Gastrocnemius medialis (tissue), 4 donors: ENCODE measurements around the gene AGPS. TPM values are rescaled to one million over a fixed set of nuclear protein-coding genes. Genes with fewer than 3 reads are reported as not detected.

ENCODE experiments used
- ATAC-seq, 2 donors: fragments of 150-250 bp; one replicate each; pipeline ENCODE4 v1.9.1; 2016
- DNase-seq, 2 donors: peaks; one replicate each; pipeline ENCODE4 v3.0.0-alpha.2; 2019
- H3K27ac ChIP-seq, 4 donors: fragments of 200-600 bp; sonication (generic); 1 replicate in 1 of 4; 2 replicates in 3 of 4; pipeline ENCODE4 v1.5.1; 2016 to 2018; ENCODE audit warnings: mild to moderate bottlenecking in 2 of 4, moderate library complexity in 1 of 4
- H3K27me3 ChIP-seq, 3 donors: fragments of 200-600 bp; sonication (generic) in 2 of 3; 1 replicate in 1 of 3; 2 replicates in 2 of 3; pipeline versions ENCODE4 v1.5.1 to v1.6.0; 2016 to 2019; ENCODE audit warnings: mild to moderate bottlenecking in 1 of 3, moderate library complexity in 1 of 3
- H3K36me3 ChIP-seq, 2 donors: fragments of 200-600 bp; sonication (generic) in 1 of 2; one replicate each; pipeline ENCODE4 v1.5.1; 2017 to 2018
- H3K4me1 ChIP-seq, 2 donors: fragments of 200-600 bp; sonication (generic) in 1 of 2; one replicate each; pipeline ENCODE4 v1.5.1; 2016 to 2017; ENCODE audit warnings: mild to moderate bottlenecking in 2 of 2
- H3K4me3 ChIP-seq, 4 donors: fragments of 200-600 bp; sonication (generic) in 3 of 4; 1 replicate in 1 of 4; 2 replicates in 3 of 4; pipeline ENCODE4 v1.5.1; 2016 to 2019; ENCODE audit warnings: mild to moderate bottlenecking in 2 of 4
- H3K9me3 ChIP-seq, 3 donors: fragments of 200-600 bp; sonication (generic) in 2 of 3; 1 replicate in 1 of 3; 2 replicates in 2 of 3; pipeline ENCODE4 v1.5.1; 2016 to 2019
- POLR2A ChIP-seq, 2 donors: fragments of 450-650 bp; IDR thresholded peaks; one replicate each; pipeline ENCODE4 v1.6.1; 2017; ENCODE audit warnings: antibody characterized with exemption in 2 of 2, mild to moderate bottlenecking in 2 of 2, moderate library complexity in 2 of 2
- in situ Hi-C, 4 donors: fragments of 200-750 bp; cut with MboI; loops; one replicate each; pipeline versions ENCODE4 v1.15.0 to v1.8.0; 2017; ENCODE audit warnings: low sequenced_read_pairs in 4 of 4
- intact Hi-C: fragments of 100-400 bp; cut with DNase I; formaldehyde crosslinking; loops from one replicate; pipeline ENCODE4 v1.15.1; 2023; ENCODE audit warnings: low total_unique reads
- total RNA-seq, 4 donors: library from RNA; depleted of rRNA; stranded (reverse); fragments of >200 nt; gene quantifications; one replicate each; pipeline versions ENCODE4 v1.1.0 to v1.2.3, GENCODE V29; 2016
- TF ChIP-seq, protein P1 (sequence below), 5 experiments: fragments of 450-650 bp in 3 of 5; fragments of 200-600 bp in 2 of 5; sonication (generic) in 2 of 5; IDR thresholded peaks in 4 of 5; conservative IDR thresholded peaks in 1 of 5; 1 replicate in 4 of 5; 2 replicates in 1 of 5; pipeline ENCODE4 v1.5.1; 2016 to 2019; ENCODE audit warnings: antibody characterized with exemption in 5 of 5, mild to moderate bottlenecking in 3 of 5, moderate library complexity in 3 of 5

Gene AGPS
- total RNA-seq, 4 donors from 2014 or later: 23.1 to 30.9 (median 26.2) TPM

DNA sequence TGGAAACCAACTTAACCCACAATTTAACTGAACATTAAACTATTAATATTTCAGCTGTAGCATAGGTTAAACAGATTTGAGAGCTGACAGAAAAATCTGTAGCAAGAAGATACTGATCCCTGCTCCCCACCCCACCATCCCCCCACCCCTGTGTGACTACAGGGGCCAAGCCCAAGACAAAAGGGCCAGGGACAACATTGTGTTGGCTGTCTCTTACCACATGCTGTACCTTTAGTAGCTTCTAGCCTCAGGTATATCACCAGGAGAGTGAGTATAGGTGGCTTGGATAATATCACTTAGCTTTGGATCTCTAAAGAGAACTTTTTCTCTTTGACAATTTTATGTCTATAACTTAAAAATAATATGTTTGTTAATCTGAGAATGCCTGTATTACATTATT is 140.7 kb downstream of the AGPS start:
- no peaks in the 10 kb centered on the region for H3K9me3 ChIP-seq
- no peaks in the 10 kb centered on the region for H3K36me3 ChIP-seq
- ATAC-seq: no peak
- H3K4me1 ChIP-seq: no peaks in the 10 kb centered on the region
- intact Hi-C loops: no loop called here
- DNase-seq: no peak
- H3K27me3 ChIP-seq: no peaks in the 10 kb centered on the region
- no peak overlapping the region for H3K27ac ChIP-seq
- in situ Hi-C loops: no loop called here
- H3K4me3 ChIP-seq: no peak overlapping the region
- TF ChIP-seq, protein P1, sequence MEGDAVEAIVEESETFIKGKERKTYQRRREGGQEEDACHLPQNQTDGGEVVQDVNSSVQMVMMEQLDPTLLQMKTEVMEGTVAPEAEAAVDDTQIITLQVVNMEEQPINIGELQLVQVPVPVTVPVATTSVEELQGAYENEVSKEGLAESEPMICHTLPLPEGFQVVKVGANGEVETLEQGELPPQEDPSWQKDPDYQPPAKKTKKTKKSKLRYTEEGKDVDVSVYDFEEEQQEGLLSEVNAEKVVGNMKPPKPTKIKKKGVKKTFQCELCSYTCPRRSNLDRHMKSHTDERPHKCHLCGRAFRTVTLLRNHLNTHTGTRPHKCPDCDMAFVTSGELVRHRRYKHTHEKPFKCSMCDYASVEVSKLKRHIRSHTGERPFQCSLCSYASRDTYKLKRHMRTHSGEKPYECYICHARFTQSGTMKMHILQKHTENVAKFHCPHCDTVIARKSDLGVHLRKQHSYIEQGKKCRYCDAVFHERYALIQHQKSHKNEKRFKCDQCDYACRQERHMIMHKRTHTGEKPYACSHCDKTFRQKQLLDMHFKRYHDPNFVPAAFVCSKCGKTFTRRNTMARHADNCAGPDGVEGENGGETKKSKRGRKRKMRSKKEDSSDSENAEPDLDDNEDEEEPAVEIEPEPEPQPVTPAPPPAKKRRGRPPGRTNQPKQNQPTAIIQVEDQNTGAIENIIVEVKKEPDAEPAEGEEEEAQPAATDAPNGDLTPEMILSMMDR (IDR thresholded peaks at IDR 0.05 in 4 of 5, conservative IDR thresholded peaks at IDR 0.05 in 1 of 5): no peak
- TF ChIP-seq POLR2A (IDR thresholded peaks at IDR 0.05): no peak

DNA sequence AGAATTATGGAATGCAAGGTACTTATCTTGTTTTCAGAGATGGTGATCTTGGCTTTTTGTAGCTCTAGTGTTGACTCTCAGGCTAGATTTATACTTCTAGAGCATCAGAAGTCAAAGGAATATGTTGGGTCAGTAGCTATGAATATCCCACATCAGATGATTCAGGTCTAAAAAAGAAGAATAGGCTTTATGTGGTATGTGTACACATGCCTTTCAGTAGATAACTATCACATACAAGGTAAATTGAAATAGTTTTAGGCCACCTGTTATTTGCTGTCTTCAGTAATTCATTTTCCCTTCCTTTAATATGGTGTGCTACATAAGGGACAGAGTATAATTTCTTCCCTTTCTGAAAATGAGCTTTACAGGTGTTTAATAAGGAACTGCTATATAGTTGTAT is 142.4 kb downstream of the AGPS start:
- Histone ChIP-seq H3K27ac (no peak overlapping the region), H3K27me3 (no peaks in the 10 kb centered on the region), H3K4me1 (no peaks in the 10 kb centered on the region), H3K9me3 (no peaks in the 10 kb centered on the region), H3K36me3 (no peaks in the 10 kb centered on the region), H3K4me3 (no peak overlapping the region)
- ATAC-seq (no peak), DNase-seq (no peak)
- intact Hi-C loops (no loop called here), in situ Hi-C loops (no loop called here)
- TF ChIP-seq, protein P1 (IDR thresholded peaks at IDR 0.05 in 4 of 5, conservative IDR thresholded peaks at IDR 0.05 in 1 of 5): no peak
- TF ChIP-seq POLR2A (IDR thresholded peaks at IDR 0.05): no peak

DNA sequence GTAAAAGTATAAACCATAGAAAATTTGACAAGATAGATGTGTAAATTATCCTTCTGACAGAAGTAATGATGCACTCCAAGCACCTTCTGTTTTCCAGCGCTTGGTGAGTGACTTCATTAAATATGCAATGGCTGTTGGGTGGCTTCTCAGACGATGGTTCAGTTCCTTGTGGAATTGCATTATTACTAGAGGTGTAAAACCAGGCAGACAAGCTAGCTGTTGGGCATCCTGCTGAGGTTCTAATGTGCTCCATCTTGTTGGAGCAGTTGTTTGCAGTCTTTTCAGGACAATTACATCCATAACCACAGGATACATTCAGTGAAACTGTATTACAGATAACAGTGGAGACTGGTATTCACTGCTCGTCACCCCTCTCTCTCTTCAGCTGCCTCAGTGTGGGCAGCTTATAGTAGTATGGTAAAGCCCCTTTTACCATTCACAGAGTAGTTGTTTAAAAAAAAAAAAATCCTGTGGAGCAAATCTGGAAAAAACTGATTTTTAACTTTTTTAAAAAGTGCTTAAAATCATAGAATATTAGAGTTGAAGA is 143.5 kb downstream of the AGPS start:
- DNase-seq (no peak), ATAC-seq (no peak)
- TF ChIP-seq, protein P1 (IDR thresholded peaks at IDR 0.05 in 4 of 5, conservative IDR thresholded peaks at IDR 0.05 in 1 of 5): no peak
- no peak for TF ChIP-seq POLR2A (IDR thresholded peaks at IDR 0.05)
- H3K27me3 ChIP-seq: no peaks in the 10 kb centered on the region
- H3K9me3 ChIP-seq: no peaks in the 10 kb centered on the region
- intact Hi-C loops (no loop called here), in situ Hi-C loops (no loop called here)
- H3K27ac ChIP-seq: no peak overlapping the region
- H3K36me3 ChIP-seq: no peaks in the 10 kb centered on the region
- no peak overlapping the region for H3K4me3 ChIP-seq
- H3K4me1 ChIP-seq: no peaks in the 10 kb centered on the region

DNA sequence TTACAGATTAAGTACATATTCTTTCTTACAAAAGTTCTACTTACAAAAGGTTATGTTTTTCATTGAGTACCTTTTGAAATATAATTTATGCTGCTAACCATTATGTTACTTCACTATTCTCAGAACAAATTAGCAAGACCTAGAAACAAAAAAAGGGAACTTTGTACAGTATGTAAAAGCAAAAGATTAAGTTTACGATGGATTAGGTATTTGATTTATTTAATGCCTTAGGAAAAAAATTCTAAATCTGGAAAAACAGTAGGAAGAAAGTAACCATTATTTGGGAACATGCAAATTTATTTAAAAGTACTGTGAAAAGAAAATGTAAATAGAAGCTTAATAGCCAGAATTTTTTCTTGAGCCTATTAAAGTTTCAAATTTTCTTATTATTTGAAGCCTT is 144.6 kb downstream of the AGPS start:
- DNase-seq: no peak
- H3K36me3 ChIP-seq: no peaks in the 10 kb centered on the region
- H3K4me3 ChIP-seq: no peak overlapping the region
- H3K27ac ChIP-seq: no peak overlapping the region
- no peaks in the 10 kb centered on the region for H3K27me3 ChIP-seq
- no peaks in the 10 kb centered on the region for H3K9me3 ChIP-seq
- TF ChIP-seq POLR2A (IDR thresholded peaks at IDR 0.05): no peak
- TF ChIP-seq, protein P1 (IDR thresholded peaks at IDR 0.05 in 4 of 5, conservative IDR thresholded peaks at IDR 0.05 in 1 of 5): no peak
- no peak for ATAC-seq
- intact Hi-C loops (no loop called here), in situ Hi-C loops (no loop called here)
- H3K4me1 ChIP-seq: no peaks in the 10 kb centered on the region

DNA sequence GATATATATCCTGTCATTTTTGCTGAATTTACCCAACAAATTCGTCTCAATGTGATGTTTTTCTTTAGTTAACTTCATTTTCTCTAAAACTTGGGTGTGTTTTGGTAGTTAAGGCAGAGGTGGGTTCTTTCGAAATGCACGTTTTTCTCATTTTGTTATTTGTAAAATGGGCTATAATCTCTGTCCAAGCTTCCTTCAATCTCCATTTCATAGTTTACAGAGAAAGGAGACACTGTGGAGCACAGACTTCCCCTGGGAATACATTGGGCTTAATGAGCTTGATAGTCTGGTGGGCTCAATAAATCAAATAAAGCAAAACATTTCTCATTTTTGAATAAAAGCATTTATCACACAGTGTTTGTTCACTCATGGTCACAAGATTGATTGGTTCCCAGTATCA is 145.1 kb downstream of the AGPS start:
- ATAC-seq (no peak), DNase-seq (no peak)
- Histone ChIP-seq H3K4me1 (no peaks in the 10 kb centered on the region), H3K27ac (no peak overlapping the region), H3K36me3 (no peaks in the 10 kb centered on the region), H3K4me3 (no peak overlapping the region), H3K9me3 (no peaks in the 10 kb centered on the region), H3K27me3 (no peaks in the 10 kb centered on the region)
- TF ChIP-seq POLR2A (IDR thresholded peaks at IDR 0.05): no peak
- TF ChIP-seq, protein P1 (IDR thresholded peaks at IDR 0.05 in 4 of 5, conservative IDR thresholded peaks at IDR 0.05 in 1 of 5): no peak
- intact Hi-C loops (no loop called here), in situ Hi-C loops (no loop called here)
